ENCODE results near the gene ADGRV1.

DNA sequence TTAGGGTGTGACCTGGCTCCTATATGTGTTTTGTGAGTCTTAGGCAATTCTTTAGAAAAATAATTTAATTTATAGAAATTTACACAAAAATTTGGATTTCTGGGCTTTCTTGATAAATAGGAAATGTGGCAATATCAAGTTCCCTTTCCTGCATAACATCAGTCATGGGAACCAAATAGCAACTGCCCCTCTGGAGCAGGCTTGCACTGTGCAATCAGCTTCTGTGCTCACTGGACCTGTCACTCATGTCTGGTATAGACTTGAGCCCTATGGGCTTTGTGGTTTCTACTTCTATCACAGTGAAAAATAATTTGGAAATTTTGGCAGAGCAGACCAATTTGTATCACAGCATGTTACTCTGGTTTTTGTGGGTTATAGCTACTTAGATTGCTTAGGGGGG is 131.7 kb downstream of the ADGRV1 start:
- TF ChIP-seq YY1 (tag by site-specific recombination; IDR thresholded peaks at IDR 0.05) (no peak), IKZF3 (tag by site-specific recombination; IDR thresholded peaks at IDR 0.05) (no peak), BCL11A (tag by site-specific recombination; IDR thresholded peaks at IDR 0.05; ENCODE audit: low read depth) (no peak), GLI2 (tag by site-specific recombination; IDR thresholded peaks at IDR 0.05; ENCODE audit: borderline replicate concordance, low read depth) (no peak), ZNF785 (tag by site-specific recombination; IDR thresholded peaks at IDR 0.05) (no peak), ZNF660 (tag by site-specific recombination; IDR thresholded peaks at IDR 0.05) (no peak), ZSCAN23 (tag by site-specific recombination; IDR thresholded peaks at IDR 0.05) (no peak), ZNF626 (tag by site-specific recombination; IDR thresholded peaks at IDR 0.05) (no peak)
- TF ChIP-seq, protein P1, sequence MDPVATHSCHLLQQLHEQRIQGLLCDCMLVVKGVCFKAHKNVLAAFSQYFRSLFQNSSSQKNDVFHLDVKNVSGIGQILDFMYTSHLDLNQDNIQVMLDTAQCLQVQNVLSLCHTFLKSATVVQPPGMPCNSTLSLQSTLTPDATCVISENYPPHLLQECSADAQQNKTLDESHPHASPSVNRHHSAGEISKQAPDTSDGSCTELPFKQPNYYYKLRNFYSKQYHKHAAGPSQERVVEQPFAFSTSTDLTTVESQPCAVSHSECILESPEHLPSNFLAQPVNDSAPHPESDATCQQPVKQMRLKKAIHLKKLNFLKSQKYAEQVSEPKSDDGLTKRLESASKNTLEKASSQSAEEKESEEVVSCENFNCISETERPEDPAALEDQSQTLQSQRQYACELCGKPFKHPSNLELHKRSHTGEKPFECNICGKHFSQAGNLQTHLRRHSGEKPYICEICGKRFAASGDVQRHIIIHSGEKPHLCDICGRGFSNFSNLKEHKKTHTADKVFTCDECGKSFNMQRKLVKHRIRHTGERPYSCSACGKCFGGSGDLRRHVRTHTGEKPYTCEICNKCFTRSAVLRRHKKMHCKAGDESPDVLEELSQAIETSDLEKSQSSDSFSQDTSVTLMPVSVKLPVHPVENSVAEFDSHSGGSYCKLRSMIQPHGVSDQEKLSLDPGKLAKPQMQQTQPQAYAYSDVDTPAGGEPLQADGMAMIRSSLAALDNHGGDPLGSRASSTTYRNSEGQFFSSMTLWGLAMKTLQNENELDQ (tag by site-specific recombination; IDR thresholded peaks at IDR 0.05; ENCODE audit: low read depth), result no peak
- TF ChIP-seq, protein P2, sequence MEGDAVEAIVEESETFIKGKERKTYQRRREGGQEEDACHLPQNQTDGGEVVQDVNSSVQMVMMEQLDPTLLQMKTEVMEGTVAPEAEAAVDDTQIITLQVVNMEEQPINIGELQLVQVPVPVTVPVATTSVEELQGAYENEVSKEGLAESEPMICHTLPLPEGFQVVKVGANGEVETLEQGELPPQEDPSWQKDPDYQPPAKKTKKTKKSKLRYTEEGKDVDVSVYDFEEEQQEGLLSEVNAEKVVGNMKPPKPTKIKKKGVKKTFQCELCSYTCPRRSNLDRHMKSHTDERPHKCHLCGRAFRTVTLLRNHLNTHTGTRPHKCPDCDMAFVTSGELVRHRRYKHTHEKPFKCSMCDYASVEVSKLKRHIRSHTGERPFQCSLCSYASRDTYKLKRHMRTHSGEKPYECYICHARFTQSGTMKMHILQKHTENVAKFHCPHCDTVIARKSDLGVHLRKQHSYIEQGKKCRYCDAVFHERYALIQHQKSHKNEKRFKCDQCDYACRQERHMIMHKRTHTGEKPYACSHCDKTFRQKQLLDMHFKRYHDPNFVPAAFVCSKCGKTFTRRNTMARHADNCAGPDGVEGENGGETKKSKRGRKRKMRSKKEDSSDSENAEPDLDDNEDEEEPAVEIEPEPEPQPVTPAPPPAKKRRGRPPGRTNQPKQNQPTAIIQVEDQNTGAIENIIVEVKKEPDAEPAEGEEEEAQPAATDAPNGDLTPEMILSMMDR (tag by site-specific recombination; IDR thresholded peaks at IDR 0.05), result no peak
